ENCODE measurements around the gene MOB2. TPM values are rescaled to one million over a fixed set of nuclear protein-coding genes. Genes with fewer than 3 reads are reported as not detected.
"Not testable (repeated sequence)": the region's sequence is repeated elsewhere in the genome, so short reads cannot be mapped to it uniquely, and the experiment has no call there.

Gene MOB2
- total RNA-seq, 1 donor from 2014 or later, result 61.5 TPM

DNA sequence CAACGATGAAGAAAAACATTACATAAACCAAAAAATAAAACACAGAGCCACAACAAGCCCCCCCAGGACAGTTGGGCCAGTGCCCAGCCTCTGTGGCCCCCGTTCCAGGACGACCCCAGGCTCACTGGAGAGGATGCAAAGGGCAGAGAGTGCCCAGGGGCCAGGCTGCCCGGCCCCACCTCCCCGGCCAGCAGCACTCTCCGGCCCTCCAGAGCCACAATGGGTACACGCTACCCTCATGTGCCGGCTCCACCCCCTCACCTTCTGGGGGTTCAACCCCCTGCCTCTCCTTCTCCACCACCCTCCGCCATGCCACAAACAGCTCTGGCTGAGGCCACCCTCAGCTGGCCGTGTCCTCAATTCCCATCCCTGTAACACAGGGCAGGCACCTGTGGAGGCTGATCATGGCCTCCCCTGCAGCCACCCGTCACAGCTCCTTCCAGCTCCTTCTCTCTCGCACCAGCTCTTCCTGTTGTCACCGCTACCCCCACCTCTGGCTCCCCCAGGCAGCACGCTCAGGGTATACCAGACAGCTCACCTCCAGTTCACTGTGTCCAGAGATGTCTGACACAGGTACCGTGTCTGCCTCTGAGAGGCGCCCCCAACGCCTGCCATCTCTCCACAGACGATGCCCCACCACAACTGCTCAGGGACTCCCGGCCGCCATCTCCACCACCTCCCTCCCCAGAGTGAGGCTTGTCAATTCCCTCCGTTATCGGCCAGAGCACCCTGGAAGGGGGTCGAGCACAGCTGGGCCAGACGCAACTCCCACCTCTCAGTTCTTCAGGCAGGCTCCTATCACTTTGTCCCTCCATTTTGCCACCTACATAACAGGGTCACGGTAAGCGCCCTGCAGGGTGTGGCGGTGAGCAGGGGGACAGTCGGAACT, 30.8 kb upstream of the MOB2 start:
- no peak for DNase-seq (ENCODE audit: low spot score)

DNA sequence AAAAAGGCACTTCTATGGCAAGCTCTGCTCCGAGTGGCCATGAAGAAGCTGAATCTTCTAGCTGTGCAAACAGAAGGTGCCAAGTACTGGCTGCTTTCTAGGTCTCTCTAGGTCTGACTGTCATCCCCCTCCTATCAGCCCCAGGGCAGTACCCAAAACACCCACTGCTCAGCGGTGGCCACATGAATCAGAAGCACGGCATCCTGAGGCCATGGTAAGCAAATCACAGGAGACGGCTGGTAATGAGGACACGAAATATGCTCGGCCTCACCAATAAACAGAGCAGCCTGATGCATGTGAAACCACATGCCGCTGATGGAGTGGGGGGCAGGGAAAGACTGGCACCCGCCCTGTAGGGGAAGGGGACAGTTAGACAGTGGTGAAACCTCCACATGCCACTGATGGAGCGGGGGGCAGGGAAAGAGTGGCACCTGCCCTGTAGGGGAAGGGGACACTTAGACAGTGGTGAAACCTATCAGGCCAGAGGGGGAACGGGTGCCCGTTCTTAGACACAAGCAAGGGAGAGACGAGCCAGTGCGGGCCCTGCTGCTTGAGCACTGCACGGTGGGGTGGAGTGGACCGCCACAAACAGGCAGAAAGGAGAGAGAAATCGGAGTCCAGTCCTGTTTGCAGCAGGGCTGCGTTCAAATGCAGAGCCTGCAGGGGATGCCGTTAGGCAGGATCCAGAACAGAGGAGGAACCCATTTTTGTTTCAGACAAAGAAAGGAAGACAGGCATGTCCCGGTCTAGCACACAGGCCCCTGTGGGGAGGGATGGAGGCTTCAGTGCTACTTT, 29.9 kb upstream of the MOB2 start:
- DNase-seq (ENCODE audit: low spot score), result no peak

- DNase-seq (ENCODE audit: low spot score), result peak; percentile 86
Observed at GRCh38 chr11:1515082-1516060, 28.8 kb upstream of the MOB2 start.

- no peak for DNase-seq (ENCODE audit: low spot score)
Observed at GRCh38 chr11:1514336-1515061, 27.9 kb upstream of the MOB2 start.

- DNase-seq (ENCODE audit: low spot score), result no peak
Observed at GRCh38 chr11:1513326-1514296, 27.0 kb upstream of the MOB2 start.

DNA sequence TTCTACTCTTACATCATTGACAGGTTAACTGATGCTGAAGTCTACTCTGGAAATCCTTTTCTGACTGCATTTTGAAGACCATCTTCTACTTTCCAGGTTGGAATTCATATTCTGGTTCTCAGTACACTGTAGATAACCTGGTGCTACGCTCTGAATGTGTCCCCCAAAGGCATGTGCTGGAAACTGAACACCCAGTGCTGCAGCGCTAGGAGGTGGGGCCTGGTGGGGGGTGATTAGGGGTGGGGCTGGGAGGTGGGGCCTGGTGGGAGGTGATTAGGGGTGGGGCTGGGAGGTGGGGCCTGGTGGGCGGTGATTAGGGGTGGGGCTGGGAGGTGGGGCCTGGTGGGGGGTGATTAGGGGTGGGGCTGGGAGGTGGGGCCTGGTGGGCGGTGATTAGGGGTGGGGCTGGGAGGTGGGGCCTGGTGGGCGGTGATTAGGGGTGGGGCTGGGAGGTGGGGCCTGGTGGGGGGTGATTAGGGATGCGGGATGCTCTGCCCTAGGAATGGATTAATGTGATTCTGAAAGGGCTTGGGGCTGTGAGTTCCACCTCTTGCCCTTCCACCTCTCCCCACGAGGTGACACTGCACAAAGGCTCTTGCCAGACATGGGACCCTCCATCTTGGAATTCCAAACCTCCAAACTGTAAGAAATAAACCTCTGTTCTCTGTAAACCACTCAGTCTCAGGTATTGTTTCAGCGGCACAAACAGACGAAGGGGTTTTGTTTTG, 26.1 kb upstream of the MOB2 start:
- DNase-seq (ENCODE audit: low spot score), result not testable (repeated sequence)

DNA sequence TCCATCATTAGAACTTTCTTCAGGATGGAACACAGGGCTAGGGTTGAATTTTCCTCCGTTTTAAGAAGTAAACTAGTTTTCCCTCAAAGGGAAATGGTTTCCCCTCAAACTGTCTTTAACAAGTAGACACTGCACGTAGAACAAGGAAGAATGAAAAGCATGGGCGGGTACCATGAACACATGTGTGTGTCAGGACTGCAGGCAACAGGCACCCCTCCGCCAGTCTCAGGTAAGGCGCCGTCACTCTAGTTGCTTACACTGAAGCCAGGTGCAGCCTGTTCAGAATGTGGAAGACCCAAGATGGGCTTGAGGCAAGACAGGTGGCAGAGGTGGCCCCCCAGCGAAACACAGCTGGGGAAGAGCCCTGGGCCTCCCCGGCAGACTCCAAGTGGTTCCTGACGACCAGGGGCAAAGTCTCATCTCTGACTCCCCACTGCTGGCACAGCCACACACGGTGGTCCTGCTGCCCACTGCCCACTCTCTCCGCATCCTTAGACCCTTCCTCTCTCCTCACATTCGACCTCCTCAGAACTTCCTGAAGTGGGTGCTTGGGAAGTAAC, 25.4 kb upstream of the MOB2 start:
- DNase-seq (ENCODE audit: low spot score), result no peak

GRCh38 chr11:1510928-1511327, 24.3 kb upstream of the MOB2 start:
- DNase-seq (ENCODE audit: low spot score), result no peak

GRCh38 chr11:1510351-1510750, 23.8 kb upstream of the MOB2 start:
- DNase-seq (ENCODE audit: low spot score), result not testable (repeated sequence)

GRCh38 chr11:1509626-1510255, 23.2 kb upstream of the MOB2 start:
- DNase-seq (ENCODE audit: low spot score), result no peak

- no peak for DNase-seq (ENCODE audit: low spot score)
Observed at GRCh38 chr11:1508986-1509385, 22.4 kb upstream of the MOB2 start.

DNA sequence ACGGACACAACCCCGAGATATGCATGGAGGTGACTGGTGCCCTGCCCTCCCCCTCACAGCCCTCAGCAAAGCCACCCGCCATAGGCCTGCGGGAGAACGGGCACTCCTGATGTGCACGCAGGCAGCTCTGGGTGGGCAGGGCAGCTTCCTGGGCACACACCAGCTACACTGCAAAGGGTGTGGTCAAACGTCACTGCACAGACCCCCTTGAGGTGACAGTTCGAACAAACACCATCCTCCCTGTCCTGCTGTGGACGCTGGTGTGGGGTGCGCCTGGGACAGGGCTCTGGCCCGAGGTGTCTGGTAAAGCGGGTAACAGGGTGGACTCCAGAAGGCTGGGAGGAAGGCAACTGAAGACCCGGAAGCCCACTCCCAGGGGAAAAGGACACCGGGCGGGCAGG, 21.9 kb upstream of the MOB2 start:
- DNase-seq (ENCODE audit: low spot score), result no peak

- DNase-seq (ENCODE audit: low spot score), result no peak
Observed at GRCh38 chr11:1507381-1508140, 21.0 kb upstream of the MOB2 start.

- DNase-seq (ENCODE audit: low spot score), result no peak
Observed at GRCh38 chr11:1506981-1507380, 20.4 kb upstream of the MOB2 start.

DNA sequence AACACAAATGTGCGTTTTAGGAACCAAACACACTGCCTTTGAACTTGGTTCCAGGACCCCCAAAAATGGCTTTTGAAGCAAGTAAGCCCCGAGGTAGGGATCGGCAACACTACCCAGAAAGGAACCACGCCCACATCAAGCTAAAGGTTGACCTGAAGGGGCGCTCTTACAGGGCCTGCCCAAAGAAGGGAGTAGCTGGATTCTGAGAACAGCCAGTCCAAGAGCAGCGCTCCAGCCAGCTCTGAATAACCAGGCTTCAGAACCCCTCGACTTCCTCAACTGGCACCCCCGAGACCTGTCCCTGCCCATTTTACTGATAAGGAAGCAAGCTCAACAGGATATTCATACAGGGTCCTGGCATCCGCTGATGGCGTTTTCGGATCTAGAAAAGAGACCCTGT, 18.9 kb upstream of the MOB2 start:
- no peak for DNase-seq (ENCODE audit: low spot score)

GRCh38 chr11:1504581-1505290, 18.2 kb upstream of the MOB2 start:
- DNase-seq (ENCODE audit: low spot score), result no peak

- DNase-seq (ENCODE audit: low spot score), result no peak
Observed at GRCh38 chr11:1504138-1504537, 17.6 kb upstream of the MOB2 start.

Data from ureter (tissue), 1 donor.